GM21717 (cell line): ENCODE measurements around the gene CEP295NL.

Source experiments
- ATAC-seq: cut with Tn5 transposase; IDR thresholded peaks from one replicate; pipeline ENCODE4 v1.9.1; 2021; ENCODE audit warnings: mild to moderate bottlenecking, moderate library complexity; ENCODE audit not compliant: unreplicated experiment

Gene CEP295NL

DNA sequence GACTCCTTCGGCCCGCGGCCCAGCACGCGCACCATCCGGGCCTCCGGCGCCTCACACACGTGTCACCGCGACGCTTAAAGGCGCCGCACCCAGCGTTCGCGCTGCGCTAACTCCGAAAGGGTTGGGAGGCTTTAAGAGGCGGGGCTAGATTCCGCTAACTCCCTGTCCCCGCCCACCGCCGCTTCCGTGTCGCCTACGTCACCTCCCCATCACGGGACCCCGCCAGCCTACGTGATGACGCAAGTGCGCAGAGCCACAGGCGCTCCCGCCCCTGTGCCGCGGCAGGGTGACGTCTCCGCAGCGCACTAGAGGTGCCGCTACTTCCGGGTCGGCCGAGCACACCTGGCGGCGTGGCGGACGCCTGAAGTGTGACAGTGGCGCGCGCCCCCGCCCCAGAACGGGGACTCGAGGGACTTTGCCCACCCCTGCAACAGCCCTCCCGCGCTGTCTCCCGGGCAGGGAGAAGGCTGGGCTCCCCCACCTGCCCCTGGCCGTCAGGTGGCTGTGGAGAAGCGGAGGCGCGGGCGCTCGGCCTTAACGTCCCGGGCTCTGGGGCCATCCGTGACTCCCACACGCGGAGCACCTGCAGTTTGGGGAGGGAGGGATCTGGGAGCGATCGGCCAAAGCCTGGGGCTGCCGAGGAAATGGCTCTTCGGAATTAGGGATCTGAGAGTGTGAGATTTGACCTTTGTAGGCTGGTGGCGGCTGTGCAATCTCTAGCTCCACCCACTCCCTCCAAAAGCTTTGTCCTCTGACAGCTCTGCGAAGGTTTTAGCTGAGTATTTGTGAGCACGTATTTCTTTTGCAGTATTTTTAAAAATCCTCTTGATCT, 62.0 kb downstream of the CEP295NL start, which contains the start of gene USP36:
USP36 (minus strand) TSS at position 35 of the 832 bp plus-strand sequence. CDS start 4,451 bp downstream, outside the sequence.
- ATAC-seq, result peak; percentile 85
